ENCODE results near the gene ZNF518A.
A peak's percentile ranks its signal among the peaks of the same experiment; 100 is the strongest.

ZNF518A gene, protein sequence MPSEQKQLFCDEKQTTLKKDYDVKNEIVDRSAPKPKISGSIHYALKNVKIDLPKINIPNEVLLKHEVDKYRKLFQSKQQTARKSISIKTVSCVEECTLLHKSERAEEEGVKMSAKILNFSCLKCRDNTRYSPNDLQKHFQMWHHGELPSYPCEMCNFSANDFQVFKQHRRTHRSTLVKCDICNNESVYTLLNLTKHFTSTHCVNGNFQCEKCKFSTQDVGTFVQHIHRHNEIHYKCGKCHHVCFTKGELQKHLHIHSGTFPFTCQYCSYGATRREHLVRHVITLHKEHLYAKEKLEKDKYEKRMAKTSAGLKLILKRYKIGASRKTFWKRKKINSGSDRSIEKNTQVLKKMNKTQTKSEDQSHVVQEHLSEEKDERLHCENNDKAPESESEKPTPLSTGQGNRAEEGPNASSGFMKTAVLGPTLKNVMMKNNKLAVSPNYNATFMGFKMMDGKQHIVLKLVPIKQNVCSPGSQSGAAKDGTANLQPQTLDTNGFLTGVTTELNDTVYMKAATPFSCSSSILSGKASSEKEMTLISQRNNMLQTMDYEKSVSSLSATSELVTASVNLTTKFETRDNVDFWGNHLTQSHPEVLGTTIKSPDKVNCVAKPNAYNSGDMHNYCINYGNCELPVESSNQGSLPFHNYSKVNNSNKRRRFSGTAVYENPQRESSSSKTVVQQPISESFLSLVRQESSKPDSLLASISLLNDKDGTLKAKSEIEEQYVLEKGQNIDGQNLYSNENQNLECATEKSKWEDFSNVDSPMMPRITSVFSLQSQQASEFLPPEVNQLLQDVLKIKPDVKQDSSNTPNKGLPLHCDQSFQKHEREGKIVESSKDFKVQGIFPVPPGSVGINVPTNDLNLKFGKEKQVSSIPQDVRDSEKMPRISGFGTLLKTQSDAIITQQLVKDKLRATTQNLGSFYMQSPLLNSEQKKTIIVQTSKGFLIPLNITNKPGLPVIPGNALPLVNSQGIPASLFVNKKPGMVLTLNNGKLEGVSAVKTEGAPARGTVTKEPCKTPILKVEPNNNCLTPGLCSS (N-terminal part only)

DNA sequence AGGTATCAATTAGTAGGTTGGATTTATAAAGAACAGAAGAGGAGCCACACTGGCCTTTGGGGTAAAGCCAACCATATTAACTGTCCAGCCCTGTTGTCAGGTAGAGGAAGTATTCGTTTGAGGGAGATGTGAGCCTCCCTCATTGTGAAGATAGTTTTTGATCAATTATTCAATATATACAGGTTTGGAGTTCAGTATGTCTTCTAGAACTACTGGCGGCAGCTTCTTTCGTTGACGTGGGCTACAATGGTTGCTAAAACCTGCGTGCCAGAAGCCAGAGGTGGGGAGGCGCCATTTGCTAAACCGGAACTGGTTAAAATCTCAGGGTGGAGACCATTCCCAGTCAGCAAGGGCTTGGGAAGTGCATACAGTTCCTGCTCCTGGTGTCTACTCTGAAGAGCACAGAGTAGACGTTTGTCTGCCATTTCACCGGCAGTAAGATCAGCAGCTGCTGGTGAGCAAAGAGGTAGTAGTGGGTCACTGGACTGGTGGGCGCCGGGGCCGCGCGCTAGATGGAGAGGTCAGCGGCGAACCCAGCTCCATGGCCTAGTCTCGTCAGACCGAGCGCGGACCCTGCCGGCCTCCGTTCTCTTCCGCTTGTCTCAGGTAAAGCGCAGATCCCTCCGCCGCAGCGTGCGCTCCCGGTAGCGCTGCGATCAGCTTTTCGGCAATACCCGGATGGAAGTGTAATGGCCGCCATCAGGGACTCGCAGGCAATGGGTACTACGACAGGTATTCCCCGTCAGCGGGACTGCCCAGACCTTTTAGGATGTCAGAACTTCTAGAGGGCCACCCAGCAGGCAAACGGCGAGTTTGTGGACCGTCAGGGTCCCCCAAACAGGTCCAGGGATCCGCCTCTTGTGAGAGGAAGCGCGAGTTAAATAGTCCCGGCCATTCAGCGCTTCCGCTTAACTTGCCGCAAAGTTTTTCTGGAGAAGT, at the start of gene ZNF518A:
Gene ZNF518A (plus strand): TSS at position 911 of the 939 bp plus-strand sequence. CDS start 26,026 bp downstream, outside the sequence.
- peak; percentile 74 to 84 for DNase-seq (ENCODE audit: low read depth in 2 of 2)

DNA sequence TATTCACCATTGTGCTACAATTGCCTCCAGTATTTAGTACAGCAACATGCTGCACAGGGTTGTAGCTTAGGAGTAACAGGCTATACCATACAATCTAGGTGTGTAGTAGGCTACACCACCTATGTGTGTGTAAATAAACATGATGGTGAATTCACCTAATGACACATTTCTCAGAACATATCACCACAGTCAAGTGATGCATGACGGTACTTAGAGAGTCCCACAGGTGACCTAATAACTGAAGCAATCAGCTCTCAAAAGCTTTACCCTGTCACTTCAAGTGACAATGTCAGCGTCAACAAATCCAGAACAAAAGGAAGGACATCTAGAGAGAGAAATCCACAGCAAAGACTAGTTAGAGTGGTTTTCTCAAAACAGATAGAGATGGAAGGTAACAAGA, 47.9 kb upstream of the ZNF518A start:
- DNase-seq (ENCODE audit: low read depth in 2 of 2), result no peak

DNA sequence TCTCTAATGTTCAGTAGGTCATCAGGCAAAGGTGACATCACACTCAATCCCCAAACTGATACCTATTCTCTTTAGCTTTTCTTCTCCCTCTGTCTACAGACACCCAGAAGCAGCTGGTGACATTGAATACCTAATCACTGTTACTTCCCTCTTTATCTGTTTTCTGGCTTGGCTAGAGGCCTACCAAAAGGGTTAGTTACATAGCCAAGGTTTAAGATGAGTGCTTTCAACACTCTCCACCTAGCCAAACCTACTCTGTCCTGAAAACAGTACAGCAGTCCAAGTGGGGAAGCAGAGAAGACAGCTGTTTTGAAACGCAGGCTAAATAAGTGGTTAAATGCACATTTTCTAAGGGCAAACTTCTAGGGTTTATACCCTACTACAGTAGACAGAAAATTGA, 47.3 kb upstream of the ZNF518A start:
- no peak for DNase-seq (ENCODE audit: low read depth in 2 of 2)

DNA sequence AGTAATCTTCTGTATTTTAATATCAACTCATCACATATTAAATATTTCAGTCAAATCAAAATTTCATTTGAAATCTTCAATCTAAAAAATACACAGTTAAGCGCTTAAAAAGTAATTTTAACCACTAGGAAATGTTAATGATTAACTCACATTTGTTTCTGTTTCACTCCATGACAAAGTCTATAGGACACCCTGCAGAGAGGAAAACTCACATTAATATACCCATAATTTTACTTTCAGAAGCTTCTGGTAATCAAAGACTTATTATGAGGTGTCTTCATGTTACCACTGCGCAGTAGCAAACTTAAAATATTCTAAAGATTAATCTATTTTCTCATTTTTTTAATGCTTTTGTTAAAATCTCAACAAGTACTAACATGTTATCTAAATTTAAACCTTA, 41.0 kb upstream of the ZNF518A start:
- DNase-seq (ENCODE audit: low read depth in 2 of 2), result no peak

DNA sequence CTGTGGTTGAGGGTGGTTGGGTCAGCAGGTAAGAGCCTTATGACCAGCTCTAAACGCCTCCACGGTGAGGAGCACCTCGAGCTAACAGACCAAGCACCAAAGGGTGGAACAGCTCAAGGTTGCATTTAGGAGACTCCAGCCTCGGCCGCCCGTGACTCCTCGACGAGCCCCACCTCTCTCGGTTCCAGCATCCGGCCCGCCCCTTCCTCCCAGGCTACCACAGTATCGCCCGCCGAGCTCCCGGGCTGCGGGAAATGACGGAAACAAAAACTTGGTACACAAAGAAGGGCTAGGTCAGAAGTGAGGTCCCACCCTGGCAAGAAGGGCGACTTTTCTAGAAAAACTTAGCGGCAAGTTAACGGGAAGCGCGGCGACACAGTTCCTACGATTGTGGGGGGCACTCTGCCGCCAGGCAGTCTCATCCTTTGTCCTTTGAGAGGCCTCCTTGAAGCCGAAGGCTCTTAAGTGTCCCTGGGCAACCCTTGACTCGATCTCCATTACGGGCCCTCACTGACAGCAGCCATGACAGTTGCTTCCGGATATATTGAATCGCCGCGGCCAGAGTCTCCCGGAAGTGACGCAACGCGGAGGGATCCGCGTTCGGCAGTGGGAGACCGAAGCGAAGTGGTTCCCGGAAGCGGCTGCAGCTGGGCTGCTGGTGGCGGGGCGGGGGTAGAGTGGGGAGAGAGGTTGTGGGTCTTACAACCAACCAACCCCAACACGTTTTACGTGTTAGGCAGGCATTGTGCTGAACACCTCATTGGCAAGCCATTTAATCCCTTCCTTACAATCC, 40.2 kb upstream of the ZNF518A start:
- DNase-seq (ENCODE audit: low read depth in 2 of 2), result peak; percentile 87

DNA sequence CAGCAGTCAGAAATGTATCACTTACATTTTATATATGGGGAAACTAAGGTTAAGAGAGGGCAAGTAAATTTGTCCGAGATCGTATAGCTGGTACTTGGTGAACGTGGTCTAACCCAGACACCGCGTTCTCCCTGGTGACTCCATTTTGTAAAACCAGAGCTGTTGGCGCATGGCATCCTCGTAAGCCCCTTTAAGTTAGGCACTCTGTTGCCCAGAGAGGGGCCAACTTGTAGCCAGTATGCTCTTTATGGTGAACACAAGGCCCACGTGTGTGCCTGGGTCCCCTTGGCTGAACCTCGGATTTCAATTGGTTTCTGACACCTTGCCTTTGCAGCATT, 39.7 kb upstream of the ZNF518A start:
- DNase-seq (ENCODE audit: low read depth in 2 of 2), result no peak

DNA sequence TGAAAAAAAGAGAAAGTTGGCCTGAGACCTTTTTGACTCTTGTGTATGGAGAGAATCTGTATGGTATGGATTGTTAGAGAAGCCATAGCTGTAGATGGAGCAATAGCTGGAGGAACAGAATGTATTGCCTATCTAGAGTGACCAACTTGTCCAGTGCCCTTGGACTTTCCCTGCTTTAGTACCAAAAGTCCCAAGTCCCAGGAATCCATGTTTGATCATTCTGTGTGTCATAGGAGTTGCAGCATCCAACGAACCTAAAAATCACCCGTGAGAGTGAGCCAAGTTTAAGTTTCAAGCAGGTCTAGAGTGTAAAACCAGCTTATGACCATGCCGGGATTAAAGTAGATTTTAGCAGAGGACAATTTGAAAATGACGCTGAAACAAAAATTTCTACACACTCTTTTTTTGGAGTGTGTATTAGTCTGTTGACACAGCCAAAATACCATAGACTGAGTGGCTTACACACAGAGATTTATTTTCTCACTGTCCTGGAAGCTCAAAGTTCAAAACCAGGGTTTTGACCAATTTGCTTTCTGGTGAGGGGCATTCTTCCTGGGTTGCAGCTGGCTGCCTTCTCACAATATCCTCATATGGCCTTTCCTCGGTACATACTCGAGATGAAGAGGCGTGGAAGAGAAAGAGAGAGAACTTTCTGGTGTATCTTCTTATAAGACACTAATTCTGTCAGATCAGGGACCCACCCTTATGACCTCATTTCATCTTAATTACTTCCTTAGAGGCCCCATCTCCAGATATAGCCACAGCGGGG, 36.9 kb upstream of the ZNF518A start:
- DNase-seq (ENCODE audit: low read depth in 2 of 2), result no peak

DNA sequence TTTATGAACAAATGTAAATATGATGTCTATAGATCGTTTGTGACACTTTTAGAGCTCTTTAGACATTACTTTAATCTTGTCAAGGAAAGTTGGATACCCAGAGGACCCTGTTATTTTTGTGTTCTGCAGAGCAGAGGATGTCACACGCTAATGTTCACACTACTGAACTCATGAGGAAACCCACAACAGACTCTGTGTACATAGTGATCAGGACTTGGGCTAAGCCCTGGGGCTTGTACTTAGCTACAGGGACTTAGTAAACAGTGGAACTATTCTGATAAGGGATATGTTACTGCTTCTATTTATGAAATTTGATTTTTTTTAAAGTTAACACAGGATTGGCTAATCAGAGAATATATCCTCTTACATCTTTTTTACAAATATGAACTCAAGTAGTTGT, 36.1 kb upstream of the ZNF518A start:
- no peak for DNase-seq (ENCODE audit: low read depth in 2 of 2)

DNA sequence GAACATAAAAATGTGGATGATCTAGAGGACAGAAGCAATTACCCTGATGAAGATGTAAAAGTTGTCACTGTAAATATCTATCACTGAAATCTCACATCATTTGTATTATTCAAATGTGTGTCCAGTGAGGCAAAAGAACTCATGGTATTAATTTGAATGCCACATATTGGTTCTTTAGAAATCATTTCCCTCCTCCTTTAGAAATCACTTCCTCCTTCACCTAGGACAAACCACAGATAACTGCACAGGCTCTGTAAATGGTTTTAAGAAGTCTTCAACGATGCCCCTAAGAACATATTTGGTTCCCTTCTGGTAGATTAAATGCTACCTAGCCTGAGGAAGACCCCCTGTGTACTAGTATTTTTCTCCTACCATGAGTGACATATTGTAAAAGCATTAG, 33.1 kb upstream of the ZNF518A start:
- no peak for DNase-seq (ENCODE audit: low read depth in 2 of 2)

DNA sequence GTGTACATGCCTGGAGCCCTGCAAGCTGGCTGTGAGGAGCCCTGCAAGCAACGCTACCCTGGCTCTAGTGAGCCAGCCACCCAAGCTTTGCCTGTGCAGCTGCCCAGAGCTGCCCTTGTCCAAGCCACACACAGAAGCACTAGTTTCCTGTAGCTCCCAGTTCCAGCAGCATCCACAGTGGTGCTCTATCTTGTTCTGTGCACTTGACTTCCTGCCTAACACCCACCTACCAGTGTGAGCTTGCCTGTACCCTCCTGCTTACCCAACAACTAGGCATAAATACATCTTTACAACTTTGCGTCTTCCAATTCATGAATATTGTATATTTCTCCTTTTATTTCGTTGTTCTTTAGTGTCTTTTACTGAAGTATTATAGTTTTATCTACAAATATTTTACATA, 32.2 kb upstream of the ZNF518A start:
- no peak for DNase-seq (ENCODE audit: low read depth in 2 of 2)

DNA sequence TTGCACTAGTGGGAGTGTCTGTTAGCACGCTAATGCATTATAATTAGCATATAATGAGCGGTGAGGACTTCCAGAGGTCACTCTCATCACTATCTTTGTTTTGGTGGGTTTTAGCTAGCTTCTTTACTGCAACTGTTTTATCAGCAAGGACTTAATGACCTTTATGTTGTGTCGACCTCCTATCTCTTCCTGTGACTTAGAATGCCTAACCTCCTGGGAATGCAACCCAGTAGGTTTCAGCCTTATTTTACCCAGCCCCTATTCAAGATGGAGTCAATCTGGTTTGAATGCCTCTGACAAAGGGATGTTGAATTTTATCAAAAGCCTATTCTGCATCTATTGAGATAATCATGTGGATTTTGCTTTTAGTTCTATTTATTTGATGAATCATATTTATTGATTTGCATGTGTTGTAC, 22.5 kb upstream of the ZNF518A start:
- DNase-seq (ENCODE audit: low read depth in 2 of 2), result no peak

DNA sequence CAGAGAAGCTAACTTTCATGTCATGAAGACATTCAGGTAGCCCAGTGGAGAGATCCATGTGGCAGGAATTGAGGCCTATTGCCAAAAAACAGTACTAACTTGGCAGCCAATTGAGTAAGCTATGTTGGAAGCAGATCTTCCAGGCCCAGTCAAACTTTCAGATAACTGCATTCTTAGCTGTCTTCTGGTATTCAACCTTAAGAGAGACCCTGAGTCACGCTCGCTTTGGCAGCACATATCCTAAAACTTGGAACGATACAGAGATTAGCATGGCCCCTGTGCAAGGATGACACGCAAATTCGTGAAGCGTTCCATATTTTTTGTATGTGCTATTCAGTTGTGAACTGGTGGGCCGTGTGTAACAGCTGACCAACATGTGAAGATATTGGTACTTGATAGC, 17.6 kb upstream of the ZNF518A start:
- no peak for DNase-seq (ENCODE audit: low read depth in 2 of 2)

DNA sequence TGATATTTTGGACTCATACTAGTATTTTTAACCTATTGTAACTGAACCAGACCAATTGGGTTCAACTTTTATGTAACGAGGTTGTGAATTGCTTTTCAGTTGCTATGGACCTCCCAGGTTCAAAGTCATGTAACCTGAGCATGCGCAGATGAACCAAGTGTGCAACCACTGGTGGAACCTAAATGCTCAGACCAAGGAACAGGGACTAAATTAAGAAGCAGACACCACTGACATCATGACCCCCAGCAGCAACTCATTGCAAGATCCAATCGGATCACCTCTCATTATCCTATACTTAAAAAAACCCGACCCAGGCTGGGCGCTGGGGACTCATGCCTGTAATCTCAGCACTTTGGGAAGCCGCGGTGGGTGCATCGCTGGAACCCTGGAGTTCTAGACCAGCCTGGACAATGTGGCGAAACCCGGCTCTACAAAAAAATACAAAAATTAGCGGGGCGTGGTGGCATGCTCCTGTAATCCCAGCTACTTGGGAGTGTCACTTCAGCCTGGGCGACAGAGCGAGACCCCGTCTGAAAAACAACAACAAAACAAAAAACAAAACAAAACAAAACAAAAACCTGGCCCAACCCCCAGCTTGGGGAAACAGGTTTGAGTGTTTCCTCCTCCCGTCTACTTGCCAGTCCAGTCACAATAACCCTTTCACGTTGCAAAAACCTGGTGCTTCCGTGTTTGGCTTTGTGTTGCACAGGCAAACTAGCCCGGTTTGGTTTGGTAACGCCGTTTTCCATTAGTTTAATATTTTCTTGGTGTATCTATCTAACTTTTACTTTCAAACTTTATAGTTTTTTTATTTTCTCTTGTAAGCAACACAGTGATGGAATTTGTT, 11.3 kb upstream of the ZNF518A start:
- DNase-seq (ENCODE audit: low read depth in 2 of 2), result no peak

DNA sequence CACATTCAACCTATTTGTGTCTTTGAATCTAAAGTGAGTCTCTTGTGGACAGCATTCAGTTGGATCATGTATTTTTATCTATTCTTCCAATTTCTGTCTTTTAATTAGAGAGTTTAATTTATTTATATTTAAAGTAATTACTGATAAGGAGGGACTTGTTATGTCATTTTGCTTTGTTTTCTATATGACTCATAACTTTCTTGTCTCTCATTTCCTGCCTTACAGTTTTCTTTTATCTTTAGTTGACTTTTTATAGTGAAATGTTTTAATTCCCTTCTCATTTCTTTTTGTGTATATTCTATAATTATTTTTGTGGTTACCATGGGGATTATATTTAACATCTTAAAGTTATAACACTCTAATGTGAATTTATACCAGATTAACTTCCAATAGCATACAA, 7.3 kb upstream of the ZNF518A start:
- DNase-seq (ENCODE audit: low read depth in 2 of 2), result no peak

DNA sequence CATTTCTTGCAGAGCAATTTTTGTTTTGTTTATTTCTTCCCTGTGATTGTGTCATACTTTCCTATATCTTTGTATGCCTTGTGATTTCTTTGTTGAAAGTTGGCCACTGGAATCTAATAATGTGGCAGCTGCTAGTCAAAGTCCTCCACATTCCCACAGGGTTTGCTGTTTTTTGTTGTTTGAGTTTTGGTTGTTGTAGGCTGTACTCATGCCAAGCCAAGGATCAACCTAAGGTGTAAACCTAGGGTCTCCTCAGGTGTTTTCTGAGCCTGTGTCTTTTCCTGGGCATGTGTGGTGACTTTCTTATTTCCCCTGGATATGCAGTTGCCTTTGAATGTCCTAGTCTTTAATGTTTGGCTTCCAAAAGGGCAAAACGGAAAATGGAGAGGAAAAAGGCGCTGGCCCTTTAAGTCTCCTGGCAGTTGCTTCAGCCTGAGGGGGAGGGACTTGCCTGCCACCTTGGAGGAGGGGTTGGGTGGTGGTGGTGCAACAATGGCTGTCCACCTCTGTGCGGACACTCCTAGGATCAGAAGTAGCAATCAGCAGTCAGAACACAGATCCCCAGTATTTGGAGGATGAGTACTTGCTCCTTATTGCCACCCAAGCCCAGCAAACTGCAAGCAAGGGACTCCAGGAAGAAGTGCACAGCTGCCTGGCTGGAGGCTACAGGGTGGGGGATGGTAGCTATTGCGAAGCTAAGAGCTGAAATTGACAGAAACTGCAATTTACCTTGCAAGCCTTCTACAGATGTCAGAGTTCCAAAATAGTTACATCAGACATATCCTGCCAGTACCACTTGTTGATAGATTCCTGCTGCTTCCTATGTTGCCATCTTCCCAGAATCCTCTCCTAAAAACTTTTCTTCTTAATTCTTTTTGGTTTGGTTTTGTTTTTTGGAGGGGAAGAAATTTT, 5.6 kb upstream of the ZNF518A start:
- no peak for DNase-seq (ENCODE audit: low read depth in 2 of 2)

DNA sequence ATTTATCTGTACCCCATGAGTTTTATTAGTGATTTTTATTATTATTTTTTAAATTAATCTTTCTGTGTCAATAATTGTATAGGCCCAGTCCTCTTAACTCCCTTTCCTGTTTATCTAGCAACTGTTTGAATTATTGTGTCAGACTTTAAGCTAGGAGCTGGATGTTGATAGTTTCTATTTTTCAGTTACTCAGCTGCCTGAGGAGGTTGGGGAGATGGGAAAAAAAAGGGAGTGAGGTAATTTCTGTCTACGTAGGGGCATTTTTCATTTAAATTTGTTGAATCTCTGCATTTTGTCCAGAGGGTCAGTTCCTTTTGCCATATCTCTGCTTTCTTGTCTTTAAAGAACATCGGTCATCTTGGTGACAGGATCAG, 5.0 kb upstream of the ZNF518A start:
- DNase-seq (ENCODE audit: low read depth in 2 of 2), result no peak

DNA sequence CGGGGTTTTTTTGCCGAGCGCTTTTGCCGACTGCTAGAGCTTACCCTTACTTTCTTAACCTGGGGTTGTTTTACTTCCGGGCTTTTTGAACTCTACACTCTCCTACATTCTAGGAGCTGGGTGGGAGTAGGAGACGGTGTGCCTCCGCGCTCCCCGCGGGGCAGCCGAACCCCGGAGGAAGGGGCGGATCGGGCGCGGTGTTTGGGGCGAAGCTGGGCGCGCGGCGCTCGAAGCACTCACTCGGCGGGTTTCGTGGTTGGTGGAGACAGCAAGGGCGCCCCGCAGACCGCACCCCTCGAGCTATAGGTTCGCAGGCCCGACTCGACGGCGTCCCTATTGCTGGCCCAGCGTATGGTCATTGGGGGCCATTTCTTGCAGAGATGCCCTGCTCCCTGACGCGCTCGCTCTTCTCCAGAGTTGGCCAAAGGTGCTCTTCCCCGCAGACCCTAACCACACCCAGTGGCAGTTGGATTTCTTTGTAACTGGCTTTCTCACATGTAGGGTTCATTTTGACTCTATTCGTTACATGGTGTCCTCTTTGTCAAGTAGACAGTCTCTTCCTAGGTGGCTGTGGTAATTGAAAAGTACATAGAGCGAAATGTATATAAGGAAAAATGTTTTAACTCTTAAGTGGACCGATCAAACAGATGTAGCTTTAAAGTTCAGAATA, 364 bp downstream of the ZNF518A start:
- peak; percentile 60 to 64 for DNase-seq (ENCODE audit: low read depth in 2 of 2)
